Measurements from ENCODE around the gene ARHGAP1. TPM values are rescaled to one million over a fixed set of nuclear protein-coding genes. Genes with fewer than 3 reads are reported as not detected.

Gene ARHGAP1
- total RNA-seq, 3 donors from 2014 or later (not counting 1 experiment from before 2014, with no cell fraction given) = 89.8 to 111 (median 102) TPM

- intact Hi-C loops (cut with micrococcal nuclease) = no loop called here
- peaks cover 29 to 48% of the 10 kb centered on the region in 2 donors for H3K4me1 Mint-ChIP-seq
- TF ChIP-seq, protein P1, sequence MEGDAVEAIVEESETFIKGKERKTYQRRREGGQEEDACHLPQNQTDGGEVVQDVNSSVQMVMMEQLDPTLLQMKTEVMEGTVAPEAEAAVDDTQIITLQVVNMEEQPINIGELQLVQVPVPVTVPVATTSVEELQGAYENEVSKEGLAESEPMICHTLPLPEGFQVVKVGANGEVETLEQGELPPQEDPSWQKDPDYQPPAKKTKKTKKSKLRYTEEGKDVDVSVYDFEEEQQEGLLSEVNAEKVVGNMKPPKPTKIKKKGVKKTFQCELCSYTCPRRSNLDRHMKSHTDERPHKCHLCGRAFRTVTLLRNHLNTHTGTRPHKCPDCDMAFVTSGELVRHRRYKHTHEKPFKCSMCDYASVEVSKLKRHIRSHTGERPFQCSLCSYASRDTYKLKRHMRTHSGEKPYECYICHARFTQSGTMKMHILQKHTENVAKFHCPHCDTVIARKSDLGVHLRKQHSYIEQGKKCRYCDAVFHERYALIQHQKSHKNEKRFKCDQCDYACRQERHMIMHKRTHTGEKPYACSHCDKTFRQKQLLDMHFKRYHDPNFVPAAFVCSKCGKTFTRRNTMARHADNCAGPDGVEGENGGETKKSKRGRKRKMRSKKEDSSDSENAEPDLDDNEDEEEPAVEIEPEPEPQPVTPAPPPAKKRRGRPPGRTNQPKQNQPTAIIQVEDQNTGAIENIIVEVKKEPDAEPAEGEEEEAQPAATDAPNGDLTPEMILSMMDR (IDR thresholded peaks at IDR 0.05) = no peak
- H3K27me3 Mint-ChIP-seq (ENCODE audit: low read depth in 2 of 2) = no peaks in the 10 kb centered on the region
- Histone ChIP-seq H3K9me3 (ENCODE audit: control insufficient read depth, insufficient read depth, low read length) (no peaks in the 10 kb centered on the region), H3K27ac (ENCODE audit: low read length) (no peak overlapping the region), H3K27me3 (ENCODE audit: control insufficient read depth, insufficient read depth, low read length) (no peaks in the 10 kb centered on the region), H3K4me1 (ENCODE audit: control insufficient read depth, insufficient read depth, low read length) (peaks cover 46% of the 10 kb centered on the region), H3K36me3 (ENCODE audit: control insufficient read depth, insufficient read depth, low read length) (peaks cover 45% of the 10 kb centered on the region), H3K4me3 (ENCODE audit: low read length) (no peak overlapping the region)
- peak overlapping the region in 1 of 2 donors; percentile 71 for H3K27ac Mint-ChIP-seq
- H3K36me3 Mint-ChIP-seq = no peaks in the 10 kb centered on the region
- H3K9me3 Mint-ChIP-seq = no peaks in the 10 kb centered on the region
- no peak overlapping the region for H3K4me3 Mint-ChIP-seq
- no peak for ATAC-seq
- no peak for DNase-seq
- WGBS (ENCODE audit: insufficient coverage) = 89% methylated on average over 12 of the region's 12 CpGs
Measured at GRCh38 chr11:46695345-46696211, 4.8 kb downstream of the ARHGAP1 start.

DNA sequence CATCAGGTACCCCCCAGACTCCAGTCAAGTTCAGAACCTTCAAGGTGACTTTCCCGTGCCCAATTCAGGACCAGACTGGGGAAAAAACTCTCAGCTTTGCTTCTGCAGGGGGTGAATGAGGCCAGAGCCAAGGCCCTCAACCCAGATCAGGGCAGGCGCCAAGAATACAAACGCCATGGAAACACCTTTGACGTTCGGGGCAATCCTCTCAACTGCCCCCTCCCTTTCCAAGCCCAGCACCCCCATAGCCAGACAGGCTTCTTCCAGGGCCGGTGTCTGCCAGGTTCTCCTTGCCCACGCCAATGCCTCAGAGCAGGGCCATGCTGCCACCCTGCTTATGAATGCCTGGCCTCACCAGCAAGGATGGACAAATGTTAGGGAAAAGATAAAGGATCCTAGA is 5.8 kb downstream of the ARHGAP1 start:
- H3K27ac ChIP-seq (ENCODE audit: low read length) = no peak overlapping the region
- intact Hi-C loops (cut with micrococcal nuclease) = no loop called here
- peaks cover 43% of the 10 kb centered on the region for H3K4me1 ChIP-seq (ENCODE audit: control insufficient read depth, insufficient read depth, low read length)
- no peak overlapping the region for H3K4me3 Mint-ChIP-seq
- no peak overlapping the region for H3K4me3 ChIP-seq (ENCODE audit: low read length)
- TF ChIP-seq, protein P1 (IDR thresholded peaks at IDR 0.05) = no peak
- no peak for ATAC-seq
- H3K9me3 Mint-ChIP-seq = no peaks in the 10 kb centered on the region
- no peaks in the 10 kb centered on the region for H3K9me3 ChIP-seq (ENCODE audit: control insufficient read depth, insufficient read depth, low read length)
- peaks cover 24 to 46% of the 10 kb centered on the region in 2 donors for H3K4me1 Mint-ChIP-seq
- DNase-seq = no peak
- no peaks in the 10 kb centered on the region for H3K36me3 Mint-ChIP-seq
- H3K27ac Mint-ChIP-seq = peak overlapping the region in 1 of 2 donors; percentile 80
- no peaks in the 10 kb centered on the region for H3K27me3 ChIP-seq (ENCODE audit: control insufficient read depth, insufficient read depth, low read length)
- H3K36me3 ChIP-seq (ENCODE audit: control insufficient read depth, insufficient read depth, low read length) = peaks cover 46% of the 10 kb centered on the region
- 87% methylated on average over 7 of the region's 7 CpGs for WGBS (ENCODE audit: insufficient coverage)
- no peaks in the 10 kb centered on the region for H3K27me3 Mint-ChIP-seq (ENCODE audit: low read depth in 2 of 2)

DNA sequence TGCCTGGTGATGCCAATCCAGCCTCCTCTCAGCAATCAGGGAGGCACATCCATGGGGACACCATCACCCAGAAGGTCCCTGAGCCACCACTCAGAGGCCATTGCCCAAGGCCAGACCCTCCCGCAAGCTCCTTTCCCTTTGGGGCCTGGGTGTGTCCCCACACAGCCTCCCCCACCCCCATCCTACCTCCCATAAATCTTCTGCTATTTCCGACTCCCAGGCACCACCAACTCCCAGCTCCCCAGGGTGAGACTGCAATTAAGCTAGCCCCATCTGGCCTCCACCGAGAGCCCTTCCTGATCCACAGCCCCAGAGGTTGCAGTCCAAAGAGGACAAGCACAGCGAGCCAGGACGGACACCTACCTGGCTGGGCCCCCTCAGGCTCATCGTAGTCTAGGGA is 6.3 kb downstream of the ARHGAP1 start:
- Histone ChIP-seq H3K9me3 (ENCODE audit: control insufficient read depth, insufficient read depth, low read length) (no peaks in the 10 kb centered on the region), H3K4me1 (ENCODE audit: control insufficient read depth, insufficient read depth, low read length) (peaks cover 38% of the 10 kb centered on the region), H3K27ac (ENCODE audit: low read length) (no peak overlapping the region), H3K4me3 (ENCODE audit: low read length) (no peak overlapping the region), H3K36me3 (ENCODE audit: control insufficient read depth, insufficient read depth, low read length) (peaks cover 46% of the 10 kb centered on the region), H3K27me3 (ENCODE audit: control insufficient read depth, insufficient read depth, low read length) (no peaks in the 10 kb centered on the region)
- peak overlapping the region in 1 of 2 donors; percentile 80 for H3K27ac Mint-ChIP-seq
- intact Hi-C loops (cut with micrococcal nuclease) = no loop called here
- TF ChIP-seq, protein P1 (IDR thresholded peaks at IDR 0.05) = no peak
- WGBS (ENCODE audit: insufficient coverage) = 84% methylated on average over 6 of the region's 6 CpGs
- no peaks in the 10 kb centered on the region for H3K9me3 Mint-ChIP-seq
- H3K4me3 Mint-ChIP-seq = peak overlapping the region; percentile 13
- no peaks in the 10 kb centered on the region for H3K36me3 Mint-ChIP-seq
- no peak for ATAC-seq
- H3K4me1 Mint-ChIP-seq = peaks cover 21 to 44% of the 10 kb centered on the region in 2 donors
- DNase-seq = no peak
- H3K27me3 Mint-ChIP-seq (ENCODE audit: low read depth in 2 of 2) = no peaks in the 10 kb centered on the region

Data from natural killer cell (primary cell).